ENCODE data around the gene UNC5B.

DNA sequence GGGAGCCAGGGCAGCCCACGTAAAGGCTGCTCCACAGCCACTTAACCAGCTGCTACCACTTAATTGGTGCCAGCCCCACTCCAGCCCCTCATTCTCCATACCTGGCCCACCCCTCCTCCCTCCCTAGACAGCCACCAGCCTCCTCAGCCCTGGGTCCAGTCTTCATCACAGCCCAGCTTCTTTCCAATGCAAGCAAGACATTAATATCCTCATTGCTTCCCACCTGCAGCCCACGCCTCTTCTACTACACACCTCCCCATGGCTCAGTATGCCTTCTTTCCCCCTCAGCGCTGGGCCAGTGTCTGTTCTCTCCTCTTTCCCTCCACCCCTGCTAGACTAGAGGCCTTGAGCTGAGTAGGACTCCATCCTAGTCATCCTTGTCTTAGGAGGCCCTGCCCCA, 33.5 kb upstream of the UNC5B start:
- TF ChIP-seq, protein P1, sequence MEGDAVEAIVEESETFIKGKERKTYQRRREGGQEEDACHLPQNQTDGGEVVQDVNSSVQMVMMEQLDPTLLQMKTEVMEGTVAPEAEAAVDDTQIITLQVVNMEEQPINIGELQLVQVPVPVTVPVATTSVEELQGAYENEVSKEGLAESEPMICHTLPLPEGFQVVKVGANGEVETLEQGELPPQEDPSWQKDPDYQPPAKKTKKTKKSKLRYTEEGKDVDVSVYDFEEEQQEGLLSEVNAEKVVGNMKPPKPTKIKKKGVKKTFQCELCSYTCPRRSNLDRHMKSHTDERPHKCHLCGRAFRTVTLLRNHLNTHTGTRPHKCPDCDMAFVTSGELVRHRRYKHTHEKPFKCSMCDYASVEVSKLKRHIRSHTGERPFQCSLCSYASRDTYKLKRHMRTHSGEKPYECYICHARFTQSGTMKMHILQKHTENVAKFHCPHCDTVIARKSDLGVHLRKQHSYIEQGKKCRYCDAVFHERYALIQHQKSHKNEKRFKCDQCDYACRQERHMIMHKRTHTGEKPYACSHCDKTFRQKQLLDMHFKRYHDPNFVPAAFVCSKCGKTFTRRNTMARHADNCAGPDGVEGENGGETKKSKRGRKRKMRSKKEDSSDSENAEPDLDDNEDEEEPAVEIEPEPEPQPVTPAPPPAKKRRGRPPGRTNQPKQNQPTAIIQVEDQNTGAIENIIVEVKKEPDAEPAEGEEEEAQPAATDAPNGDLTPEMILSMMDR (IDR thresholded peaks at IDR 0.05) = no peak
- TF ChIP-seq POLR2A (IDR thresholded peaks at IDR 0.05) = no peak

All from thyroid gland (tissue), 4 donors.